IMR-90 (cell line): ENCODE measurements around the gene PRIMA1. TPM values are rescaled to one million over a fixed set of nuclear protein-coding genes. Genes with fewer than 3 reads are reported as not detected.

Source experiments
- ATAC-seq: fragments of 200-7000 bp; cut with Tn5 transposase; 2 replicates; pipeline ENCODE4 v1.9.1; 2020; ENCODE audit warnings: low read depth, mild to moderate bottlenecking, moderate library complexity
- BruUV-seq: library from RNA; stranded (reverse); fragments of 400-500 nt; replicated peaks from 2 replicates; lab custom pipeline; 2021; lab: Mats Ljungman, UMichigan
- CTCF ChIA-PET: fragments of 300-600 bp; formaldehyde crosslinking; extraction: SDS; loops from one replicate; lab custom pipeline; 2021; ENCODE audit warnings: antibody characterized with exemption; lab: Yijun Ruan, JAX
- POLR2A ChIA-PET: fragments of 300-600 bp; sonication (Branson Sonifier 250); formaldehyde crosslinking; loops from one replicate; lab custom pipeline; 2022; ENCODE audit warnings: antibody characterized with exemption; ENCODE audit not compliant: unreplicated experiment; lab: Charles Lee
- DNase-seq: peaks from one replicate; pipeline ENCODE4 v3.0.0; 2013
- H2AFZ ChIP-seq: replicated peaks from 2 replicates; pipeline ENCODE3; 2013; ENCODE audit warnings: low read length, mild to moderate bottlenecking; ENCODE audit not compliant: poor library complexity
- H2AK5ac ChIP-seq: 2 replicates; pipeline ENCODE4 v1.6.1; 2013; ENCODE audit warnings: low read depth, low read length, inconsistent platforms
- H2AK9ac ChIP-seq: replicated peaks from 2 replicates; pipeline ENCODE3; 2013; ENCODE audit warnings: mild to moderate bottlenecking, low read depth, low read length, moderate library complexity; ENCODE audit not compliant: poor library complexity
- H2BK120ac ChIP-seq: 2 replicates; pipeline ENCODE4 v1.6.1; 2013; ENCODE audit warnings: low read depth, low read length, inconsistent platforms
- H2BK15ac ChIP-seq: 3 replicates; pipeline ENCODE4 v1.6.1; 2013; ENCODE audit warnings: low read depth, low read length, inconsistent platforms
- H2BK20ac ChIP-seq: 2 replicates; pipeline ENCODE4 v1.6.1; 2013; ENCODE audit warnings: low read depth, mild to moderate bottlenecking, inconsistent platforms, low read length, moderate library complexity
- H2BK5ac ChIP-seq: 2 replicates; pipeline ENCODE4 v1.6.1; 2013; ENCODE audit warnings: mild to moderate bottlenecking, low read depth, low read length, inconsistent platforms; ENCODE audit not compliant: poor library complexity, severe bottlenecking
- H3K14ac ChIP-seq: replicated peaks from 2 replicates; pipeline ENCODE4 v1.6.1; 2013; ENCODE audit warnings: low read depth, low read length, inconsistent platforms
- H3K18ac ChIP-seq: 2 replicates; pipeline ENCODE4 v1.6.1; 2013; ENCODE audit warnings: low read depth, low read length, control low read depth
- H3K23ac ChIP-seq: 2 replicates; pipeline ENCODE4 v1.6.1; 2013; ENCODE audit warnings: low read depth, low read length, inconsistent platforms
- H3K27ac ChIP-seq: 2 replicates; pipeline ENCODE4 v1.5.1; 2013; ENCODE audit warnings: mild to moderate bottlenecking, control low read depth, low read length; ENCODE audit not compliant: insufficient read depth
- H3K27me3 ChIP-seq: 2 replicates; pipeline ENCODE4 v1.6.1; 2013; ENCODE audit warnings: low read length; ENCODE audit not compliant: control insufficient read depth, insufficient read depth
- H3K36me3 ChIP-seq: 2 replicates; pipeline ENCODE4 v1.6.1; 2013; ENCODE audit warnings: low read length, mixed read lengths; ENCODE audit not compliant: control insufficient read depth, insufficient read depth
- H3K4ac ChIP-seq: 2 replicates; pipeline ENCODE4 v1.6.1; 2013; ENCODE audit warnings: low read depth, low read length, inconsistent platforms
- H3K4me1 ChIP-seq: 2 replicates; pipeline ENCODE4 v1.6.1; 2013; ENCODE audit warnings: low read length, mixed read lengths; ENCODE audit not compliant: control insufficient read depth, insufficient read depth
- H3K4me2 ChIP-seq: 2 replicates; pipeline ENCODE4 v1.6.1; 2013; ENCODE audit warnings: low read depth, mild to moderate bottlenecking, control low read depth, low read length, moderate library complexity
- H3K4me3 ChIP-seq: 2 replicates; pipeline ENCODE4 v1.5.1; 2013; ENCODE audit warnings: low read depth, mild to moderate bottlenecking, control low read depth, low read length, moderate library complexity; ENCODE audit not compliant: insufficient read depth
- H3K56ac ChIP-seq: 2 replicates; pipeline ENCODE4 v1.6.1; 2013; ENCODE audit warnings: low read length, inconsistent platforms; ENCODE audit not compliant: insufficient read depth; ENCODE audit errors: extremely low read depth
- H3K79me1 ChIP-seq, 2 experiments: 2 replicates each; pipeline ENCODE4 v1.6.1; 2013; ENCODE audit warnings: low read length in 2 of 2, inconsistent platforms in 1 of 2, low read depth in 1 of 2
- H3K9ac ChIP-seq: 2 replicates; pipeline ENCODE4 v1.6.1; 2013; ENCODE audit warnings: low read depth, low read length, control low read depth
- H3K9me1 ChIP-seq: 2 replicates; pipeline ENCODE4 v1.6.1; 2013; ENCODE audit warnings: low read length, inconsistent platforms; ENCODE audit not compliant: insufficient read depth
- H3K9me3 ChIP-seq: 2 replicates; pipeline ENCODE4 v1.6.1; 2013; ENCODE audit warnings: low read length; ENCODE audit not compliant: control insufficient read depth, insufficient read depth
- H4K20me1 ChIP-seq: 2 replicates; pipeline ENCODE4 v1.6.1; 2013; ENCODE audit warnings: low read length, inconsistent platforms; ENCODE audit not compliant: insufficient read depth
- H4K5ac ChIP-seq: 2 replicates; pipeline ENCODE4 v1.6.1; 2013; ENCODE audit warnings: mild to moderate bottlenecking, low read depth, low read length, control low read depth
- H4K8ac ChIP-seq, 2 experiments: 2 replicates each; pipeline ENCODE4 v1.6.1; 2013; ENCODE audit warnings: low read depth in 2 of 2, low read length in 2 of 2, control low read depth in 1 of 2, inconsistent platforms in 1 of 2
- H4K91ac ChIP-seq: 2 replicates; pipeline ENCODE4 v1.6.1; 2013; ENCODE audit warnings: low read depth, low read length, inconsistent platforms; ENCODE audit not compliant: insufficient read depth
- FOS ChIP-seq: fragments of 150-350 bp; IDR thresholded peaks from 2 replicates; pipeline ENCODE4 v1.6.1; 2016; ENCODE audit warnings: low read depth, low read length
- MAFK ChIP-seq: IDR thresholded peaks from 2 replicates; pipeline ENCODE4 v1.6.1; 2012; ENCODE audit warnings: low read depth, low read length, improper control_type of control experiment
- WGBS, 2 experiments: methylation state at CpG; one replicate each; pipeline versions ENCODE4 v1.1.5 to v1.1.7; 2013; ENCODE audit warnings: missing lambda C conversion rate in 2 of 2; ENCODE audit not compliant: insufficient read length in 1 of 2; ENCODE audit errors: extremely low coverage in 2 of 2; 5-methylcytosine and 5-hydroxymethylcytosine counted together
- dilution Hi-C: fragments of 300-500 bp; cut with HindIII; formaldehyde crosslinking; loops from one replicate; pipeline ENCODE4 v1.14.3; 2018; ENCODE audit warnings: low sequenced_read_pairs; ENCODE audit not compliant: unreplicated experiment
- in situ Hi-C: fragments of 300-500 bp; cut with MboI; formaldehyde crosslinking; loops from 3 replicates; pipeline ENCODE4 v1.14.3; 2019; ENCODE audit warnings: low sequenced_read_pairs, inconsistent platforms, mixed read lengths
- intact Hi-C: fragments of 100-400 bp; cut with micrococcal nuclease; formaldehyde crosslinking; loops from 2 replicates; pipeline ENCODE4 v1.10.0; 2022
- polyA plus RNA-seq, 3 experiments: library from polyadenylated mRNA; depleted of rRNA; stranded (reverse); fragments of >200 nt; gene quantifications; 2 replicates each; pipeline ENCODE4 v1.2.3, GENCODE V29; 2012; ENCODE audit warnings: low replicate concordance in 1 of 3
- total RNA-seq: library from RNA; depleted of rRNA; stranded (reverse); fragments of >200 nt; gene quantifications from 2 replicates; pipeline ENCODE4 v1.2.3, GENCODE V29; 2012

The PRIMA1 gene
- total and polyA plus RNA-seq, 2 of the 4 experiments (the other 2 are of a cell fraction) = not detected

DNA sequence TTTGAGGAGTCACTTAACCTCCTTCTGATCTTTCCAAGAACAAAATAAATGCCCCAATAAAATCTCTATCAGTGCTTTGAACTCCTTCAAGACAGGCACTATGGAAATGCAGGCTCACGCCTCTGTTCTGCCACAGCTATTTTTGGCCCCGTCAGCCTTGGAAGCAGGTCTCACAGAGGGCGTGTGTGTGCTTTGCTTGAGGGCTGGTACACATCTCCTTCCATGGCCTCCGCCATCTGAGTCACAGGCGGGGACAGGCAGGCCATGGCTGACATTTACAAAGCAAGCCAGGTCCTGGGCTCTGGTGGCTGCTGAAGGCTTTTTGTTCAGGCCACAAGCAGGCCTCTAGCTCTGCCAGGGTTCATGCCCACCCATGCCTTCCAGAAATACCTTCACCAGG, 16.0 kb downstream of the PRIMA1 start:
- H2AK5ac ChIP-seq = no peak overlapping the region
- H4K8ac ChIP-seq = no peak overlapping the region
- H3K4me1 ChIP-seq = no peaks in the 10 kb centered on the region
- H3K56ac ChIP-seq = no peak overlapping the region
- H3K79me1 ChIP-seq = no peaks in the 10 kb centered on the region
- H4K5ac ChIP-seq = no peak overlapping the region
- no peak overlapping the region for H2BK120ac ChIP-seq
- CTCF ChIA-PET = no interaction called here
- dilution Hi-C loops (no loop called here), in situ Hi-C loops (no loop called here), intact Hi-C loops (no loop called here)
- H4K91ac ChIP-seq = no peak overlapping the region
- POLR2A ChIA-PET = no interaction called here
- no peak overlapping the region for H3K9ac ChIP-seq
- H2AFZ ChIP-seq = no peak overlapping the region
- ATAC-seq (no peak), DNase-seq (no peak)
- BruUV-seq = no TSS peak
- H2BK15ac ChIP-seq = no peak overlapping the region
- TF ChIP-seq MAFK = no peak
- no peak for TF ChIP-seq FOS
- peaks cover 13% of the 10 kb centered on the region for H3K9me3 ChIP-seq
- WGBS, 2 experiments = 42% methylated on average over 2 of the region's 5 CpGs; no CpG with 5 or more reads in 1 of the 2 experiments
- no peak overlapping the region for H2BK5ac ChIP-seq
- no peak overlapping the region for H2AK9ac ChIP-seq
- H3K14ac ChIP-seq = no peak overlapping the region
- H3K23ac ChIP-seq = no peak overlapping the region
- no peaks in the 10 kb centered on the region for H3K27me3 ChIP-seq
- no peaks in the 10 kb centered on the region for H4K20me1 ChIP-seq
- H3K4me3 ChIP-seq = no peak overlapping the region
- no peak overlapping the region for H2BK20ac ChIP-seq
- no peak overlapping the region for H3K4ac ChIP-seq
- H3K9me1 ChIP-seq = no peaks in the 10 kb centered on the region
- no peak overlapping the region for H3K27ac ChIP-seq
- no peaks in the 10 kb centered on the region for H3K36me3 ChIP-seq
- H3K4me2 ChIP-seq = no peak overlapping the region
- no peak overlapping the region for H3K18ac ChIP-seq
